SHP77 treated with DMSO at 0.1 percent for 48 hours (cell line): ENCODE results near the gene KLK10.
"Not testable (repeated sequence)": the region's sequence is repeated elsewhere in the genome, so short reads cannot be mapped to it uniquely, and the experiment has no call there.

Experiments used
- DNase-seq: peaks from one replicate; lab custom pipeline; 2025; lab: John Stamatoyannopoulos, UW

Gene KLK10

GRCh38 chr19:51001515-51001914 is 18.0 kb downstream of the KLK10 start, which contains the start of gene KLK8:
Gene KLK8, minus strand, starts transcription at chr19:51001604. Its CDS starts 437 bp downstream, at chr19:51001167.
- DNase-seq, result no peak

GRCh38 chr19:51000981-51001380 is 18.5 kb downstream of the KLK10 start:
- DNase-seq, result no peak

GRCh38 chr19:51000426-51000825 is 19.1 kb downstream of the KLK10 start:
- no peak for DNase-seq

- DNase-seq, result no peak
These were observed 20.8 kb downstream of the KLK10 start for GRCh38 chr19:50998686-50999085.

- DNase-seq, result no peak
These were observed 21.4 kb downstream of the KLK10 start for GRCh38 chr19:50998061-50998460.

- DNase-seq, result no peak
These were observed 25.4 kb downstream of the KLK10 start for GRCh38 chr19:50994129-50994528.

- DNase-seq, result no peak
These were observed 26.9 kb downstream of the KLK10 start for GRCh38 chr19:50992666-50993035.

- DNase-seq, result not testable (repeated sequence)
These were observed 35.1 kb downstream of the KLK10 start for GRCh38 chr19:50984416-50984815.

- DNase-seq, result no peak
These were observed 35.8 kb downstream of the KLK10 start, which contains the start of gene KLK7 for GRCh38 chr19:50983625-50984292. Gene KLK7, minus strand, starts transcription at chr19:50983917. Its CDS starts 1,518 bp downstream, at chr19:50982399.

- DNase-seq, result no peak
These were observed 37.3 kb downstream of the KLK10 start for GRCh38 chr19:50982186-50982585.

- DNase-seq, result no peak
These were observed 37.8 kb downstream of the KLK10 start for GRCh38 chr19:50981587-50982146.

GRCh38 chr19:50980208-50980607 is 39.3 kb downstream of the KLK10 start:
- no peak for DNase-seq

- DNase-seq, result no peak
These were observed 39.8 kb downstream of the KLK10 start for GRCh38 chr19:50979758-50980157.

GRCh38 chr19:50978772-50979390 is 40.6 kb downstream of the KLK10 start:
- no peak for DNase-seq

- DNase-seq, result no peak
These were observed 41.9 kb downstream of the KLK10 start for GRCh38 chr19:50977626-50978025.

GRCh38 chr19:50975766-50976165 is 43.7 kb downstream of the KLK10 start:
- no peak for DNase-seq

- no peak for DNase-seq
These were observed 44.6 kb downstream of the KLK10 start for GRCh38 chr19:50974702-50975556.

- no peak for DNase-seq
These were observed 46.6 kb downstream of the KLK10 start for GRCh38 chr19:50972795-50973376.

GRCh38 chr19:50969810-50970209 is 49.7 kb downstream of the KLK10 start:
- not testable (repeated sequence) for DNase-seq

- DNase-seq, result no peak
These were observed 50.1 kb downstream of the KLK10 start, which contains the start of gene KLK6 for GRCh38 chr19:50969413-50969760. Gene KLK6, minus strand, starts transcription at chr19:50969591. Its CDS starts 1,487 bp downstream, at chr19:50968104.

- DNase-seq, result no peak
These were observed 50.6 kb downstream of the KLK10 start for GRCh38 chr19:50968716-50969412.
